GM12873 (cell line): Measurements from ENCODE around the gene GABRB2.

Source experiments
- TF ChIP-seq, protein P1 (sequence below): IDR thresholded peaks from 2 replicates; pipeline ENCODE4 v1.5.1; 2012; ENCODE audit warnings: low read depth, mild to moderate bottlenecking, moderate library complexity, low read length, control low read depth; ENCODE audit not compliant: insufficient read depth; ENCODE audit errors: missing control alignments

The GABRB2 gene

DNA sequence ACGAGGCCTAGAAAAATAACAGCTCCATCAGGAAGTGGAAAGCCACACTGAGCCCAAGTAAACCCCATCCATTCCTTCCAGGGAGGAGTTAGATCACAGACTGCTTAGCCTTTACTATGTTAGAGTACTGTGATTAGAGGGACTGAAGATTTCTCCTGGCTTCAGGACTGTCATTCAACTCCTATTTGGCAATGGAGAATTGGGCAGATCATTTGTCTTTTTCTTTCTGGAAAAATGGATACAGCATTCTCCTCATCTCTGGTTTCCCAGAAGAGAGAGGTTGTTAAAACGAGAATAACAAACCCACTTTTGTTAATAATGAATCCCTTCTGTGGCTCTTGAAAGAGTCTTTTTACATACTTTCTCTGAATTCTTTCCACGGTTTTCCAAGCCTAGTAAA, 150.4 kb downstream of the GABRB2 start:
- TF ChIP-seq, protein P1, sequence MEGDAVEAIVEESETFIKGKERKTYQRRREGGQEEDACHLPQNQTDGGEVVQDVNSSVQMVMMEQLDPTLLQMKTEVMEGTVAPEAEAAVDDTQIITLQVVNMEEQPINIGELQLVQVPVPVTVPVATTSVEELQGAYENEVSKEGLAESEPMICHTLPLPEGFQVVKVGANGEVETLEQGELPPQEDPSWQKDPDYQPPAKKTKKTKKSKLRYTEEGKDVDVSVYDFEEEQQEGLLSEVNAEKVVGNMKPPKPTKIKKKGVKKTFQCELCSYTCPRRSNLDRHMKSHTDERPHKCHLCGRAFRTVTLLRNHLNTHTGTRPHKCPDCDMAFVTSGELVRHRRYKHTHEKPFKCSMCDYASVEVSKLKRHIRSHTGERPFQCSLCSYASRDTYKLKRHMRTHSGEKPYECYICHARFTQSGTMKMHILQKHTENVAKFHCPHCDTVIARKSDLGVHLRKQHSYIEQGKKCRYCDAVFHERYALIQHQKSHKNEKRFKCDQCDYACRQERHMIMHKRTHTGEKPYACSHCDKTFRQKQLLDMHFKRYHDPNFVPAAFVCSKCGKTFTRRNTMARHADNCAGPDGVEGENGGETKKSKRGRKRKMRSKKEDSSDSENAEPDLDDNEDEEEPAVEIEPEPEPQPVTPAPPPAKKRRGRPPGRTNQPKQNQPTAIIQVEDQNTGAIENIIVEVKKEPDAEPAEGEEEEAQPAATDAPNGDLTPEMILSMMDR, result no peak

DNA sequence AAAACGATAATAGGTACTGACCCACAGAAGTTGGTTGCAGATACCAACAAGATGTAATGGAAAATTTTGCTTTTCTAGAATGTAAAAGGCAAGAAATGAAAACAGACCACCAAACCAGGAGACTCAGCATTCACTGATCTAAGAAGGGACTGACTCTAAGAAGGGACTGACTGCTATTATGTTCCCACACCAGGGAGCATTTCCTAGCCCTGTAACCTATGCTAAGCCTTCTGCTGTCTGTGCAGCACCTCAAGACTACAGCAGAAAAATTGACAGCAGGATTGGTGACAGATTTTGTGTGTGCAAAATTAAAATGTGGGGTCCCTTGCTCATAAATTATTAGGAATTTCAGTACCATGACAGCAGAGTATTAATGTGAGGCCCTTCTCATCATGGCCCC, 154.8 kb downstream of the GABRB2 start:
- TF ChIP-seq, protein P1, result no peak

DNA sequence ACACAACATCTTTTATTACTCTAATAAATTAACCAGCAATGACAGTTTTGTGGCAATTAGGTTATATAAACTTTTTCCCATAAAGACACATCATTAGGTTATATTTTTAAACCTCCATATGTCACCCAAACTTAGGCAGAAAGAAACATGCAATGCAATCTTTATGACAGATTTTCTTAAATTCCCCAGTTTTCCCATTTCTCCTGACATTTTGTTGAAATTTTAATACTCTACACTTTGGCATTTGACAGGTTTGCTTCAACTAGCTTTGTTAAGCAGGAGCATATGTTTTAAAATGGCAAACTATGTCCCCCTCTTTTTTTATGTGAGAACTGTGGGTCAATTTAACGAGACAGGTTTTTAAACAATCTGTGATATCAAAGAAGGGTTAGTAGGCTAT, 155.5 kb downstream of the GABRB2 start:
- TF ChIP-seq, protein P1, result no peak

DNA sequence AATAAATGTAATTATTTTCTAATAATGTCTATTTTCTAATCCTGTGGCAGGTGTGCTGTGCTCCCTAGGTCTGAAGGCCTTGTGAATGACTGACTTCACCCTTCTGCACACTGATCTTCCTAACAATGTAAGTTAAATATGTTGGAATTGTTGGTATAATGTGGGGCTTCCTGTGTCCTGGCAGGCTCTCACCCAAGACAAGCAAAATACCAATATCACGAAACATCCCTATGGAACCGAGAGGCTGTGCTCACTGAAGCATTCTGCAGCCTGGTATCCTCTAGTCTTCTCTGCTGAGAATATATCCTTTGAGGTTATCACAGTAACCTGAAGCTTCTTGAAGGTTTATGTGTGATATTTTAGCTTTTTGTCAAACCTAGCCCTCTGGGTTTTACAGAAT, 159.4 kb downstream of the GABRB2 start:
- TF ChIP-seq, protein P1, result no peak

DNA sequence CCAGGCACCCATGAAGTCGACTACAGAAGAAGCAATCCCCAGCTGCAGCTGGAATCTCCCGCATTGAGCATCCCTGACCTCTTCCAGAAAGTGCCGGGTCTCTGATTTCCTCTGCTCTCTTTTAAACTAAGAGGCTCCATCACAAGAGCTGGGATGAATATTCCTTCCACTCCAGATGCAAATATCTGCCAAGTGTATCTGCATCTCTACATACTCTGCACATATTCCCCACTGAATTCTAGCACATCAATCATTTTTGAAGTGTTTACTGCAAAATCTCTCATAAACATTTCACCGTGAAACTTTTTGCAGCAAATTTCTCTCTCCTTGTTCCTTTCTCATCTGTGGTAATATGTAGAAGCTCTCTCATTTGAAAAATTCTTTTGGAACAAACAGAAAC, 161.5 kb downstream of the GABRB2 start:
- TF ChIP-seq, protein P1, result no peak

DNA sequence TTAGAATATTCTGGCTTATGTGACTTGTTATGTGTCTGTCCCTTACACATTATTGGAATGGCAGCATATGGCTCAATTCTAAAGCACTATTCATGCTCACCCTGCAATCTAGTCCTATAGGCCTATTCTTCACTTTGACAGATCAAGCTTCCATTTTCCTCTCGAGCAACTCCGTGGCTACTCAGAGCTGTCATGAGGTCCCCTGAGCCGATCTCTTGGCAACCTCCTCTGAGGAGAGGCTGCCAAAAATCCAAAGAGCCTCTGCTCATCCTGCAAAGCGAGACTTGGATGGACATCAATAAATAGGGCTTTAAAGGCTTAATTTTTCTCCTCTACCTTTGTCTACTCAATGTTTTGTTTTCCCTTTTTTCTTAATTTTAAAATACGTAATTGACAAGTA, 163.8 kb downstream of the GABRB2 start:
- TF ChIP-seq, protein P1, result no peak

DNA sequence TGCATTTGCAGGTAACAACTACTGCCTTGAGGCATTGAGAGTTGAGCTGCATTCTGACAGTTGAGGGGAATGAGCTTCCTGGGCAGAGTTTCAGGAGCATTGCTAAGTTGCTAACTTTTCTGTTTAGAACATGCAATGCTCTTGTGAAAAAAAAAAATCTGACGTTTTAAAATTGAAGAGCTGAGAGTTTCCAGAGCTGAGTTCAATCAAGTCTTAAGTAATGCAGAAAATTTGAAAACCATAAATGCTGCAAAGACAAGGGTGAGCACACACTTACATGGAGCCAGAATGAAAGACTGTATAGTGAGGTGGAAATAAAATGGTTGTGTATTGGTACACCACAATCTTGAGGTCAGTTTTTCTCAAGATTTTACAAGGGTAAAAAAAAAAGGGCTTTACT, 166.0 kb downstream of the GABRB2 start:
- TF ChIP-seq, protein P1, result no peak
